DOHH2 (cell line): ENCODE data around the gene FEV.

Experiments used
- H3F3A ChIP-seq: fragments of 200-600 bp; sonication (generic), shearing (Covaris generic); 2 replicates; pipeline ENCODE4 v1.6.0; 2016; ENCODE audit warnings: antibody characterized with exemption, mild to moderate bottlenecking; ENCODE audit not compliant: control insufficient read depth, insufficient read depth
- H3K27ac ChIP-seq: fragments of 200-600 bp; sonication (generic); 2 replicates; pipeline ENCODE4 v1.5.1; 2014; ENCODE audit warnings: low read depth, mild to moderate bottlenecking, low read length, moderate library complexity
- H3K27me3 ChIP-seq: fragments of 200-600 bp; sonication (generic); 2 replicates; pipeline ENCODE4 v1.6.1; 2014; ENCODE audit warnings: mild to moderate bottlenecking, low read length, mixed read lengths; ENCODE audit not compliant: control insufficient read depth
- H3K36me3 ChIP-seq: fragments of 200-600 bp; sonication (generic); 2 replicates; pipeline ENCODE4 v1.6.1; 2014; ENCODE audit warnings: mild to moderate bottlenecking, low read length, moderate library complexity, mixed read lengths; ENCODE audit not compliant: control insufficient read depth
- H3K4me1 ChIP-seq: fragments of 200-600 bp; sonication (generic); 2 replicates; pipeline ENCODE4 v1.6.1; 2014; ENCODE audit warnings: mild to moderate bottlenecking, low read length, mixed read lengths; ENCODE audit not compliant: control insufficient read depth
- H3K4me2 ChIP-seq: fragments of 200-600 bp; sonication (generic); 2 replicates; pipeline ENCODE4 v1.6.0; 2014; ENCODE audit warnings: mild to moderate bottlenecking, low read length, moderate library complexity
- H3K4me3 ChIP-seq: fragments of 200-600 bp; sonication (generic); 2 replicates; pipeline ENCODE4 v1.5.1; 2014; ENCODE audit warnings: mild to moderate bottlenecking, low read length, mixed read lengths
- H3K79me2 ChIP-seq: fragments of 200-600 bp; sonication (generic); 2 replicates; pipeline ENCODE4 v1.6.1; 2014; ENCODE audit warnings: mild to moderate bottlenecking, low read length, mixed read lengths; ENCODE audit not compliant: control insufficient read depth
- H3K9me2 ChIP-seq: fragments of 200-600 bp; sonication (generic); replicated peaks from 2 replicates; pipeline ENCODE4 v1.6.1; 2014; ENCODE audit warnings: mild to moderate bottlenecking, low read length, mixed read lengths; ENCODE audit not compliant: control insufficient read depth
- H3K9me3 ChIP-seq: fragments of 200-600 bp; sonication (generic); 2 replicates; pipeline ENCODE4 v1.6.1; 2014; ENCODE audit warnings: antibody characterized with exemption, low read length, mixed read lengths; ENCODE audit not compliant: control insufficient read depth, insufficient read depth
- H4K20me1 ChIP-seq: fragments of 200-600 bp; sonication (generic); 2 replicates; pipeline ENCODE4 v1.6.0; 2014; ENCODE audit warnings: low read depth, mild to moderate bottlenecking, antibody characterized with exemption, low read length, moderate library complexity; ENCODE audit not compliant: control insufficient read depth, insufficient read depth
- CTCF ChIP-seq: fragments of 200-600 bp; sonication (generic); IDR thresholded peaks from one replicate; pipeline ENCODE4 v1.5.1; 2014; ENCODE audit warnings: antibody characterized with exemption, mild to moderate bottlenecking, low read depth, low read length; ENCODE audit not compliant: poor library complexity, severe bottlenecking
- EZH2phosphoT487 ChIP-seq: fragments of 200-600 bp; sonication (generic); IDR thresholded peaks from 2 replicates; pipeline ENCODE4 v1.6.1; 2017; ENCODE audit warnings: borderline replicate concordance, mild to moderate bottlenecking, antibody characterized with exemption, low read length, moderate library complexity, mixed read lengths

The FEV gene

GRCh38 chr2:219028141-219028540 lies 43.2 kb upstream of the FEV start:
- no peaks in the 10 kb centered on the region for H4K20me1 ChIP-seq
- no peaks in the 10 kb centered on the region for H3K79me2 ChIP-seq
- no peaks in the 10 kb centered on the region for H3K9me2 ChIP-seq
- no peaks in the 10 kb centered on the region for H3K36me3 ChIP-seq
- H3K4me2 ChIP-seq, result no peak overlapping the region
- no peaks in the 10 kb centered on the region for H3F3A ChIP-seq
- no peak overlapping the region for H3K27ac ChIP-seq
- H3K4me3 ChIP-seq, result no peak overlapping the region
- no peaks in the 10 kb centered on the region for H3K4me1 ChIP-seq
- no peaks in the 10 kb centered on the region for H3K9me3 ChIP-seq
- TF ChIP-seq EZH2phosphoT487, result no peak
- no peaks in the 10 kb centered on the region; the same call in 1 of the 2 replicates for H3K27me3 ChIP-seq

GRCh38 chr2:219027511-219028055 lies 42.6 kb upstream of the FEV start:
- Histone ChIP-seq H3K4me1 (no peaks in the 10 kb centered on the region), H3K4me3 (no peak overlapping the region), H3K27me3 (peaks cover 2% of the 10 kb centered on the region; the same call in 1 of the 2 replicates), H3K27ac (no peak overlapping the region), H3K79me2 (no peaks in the 10 kb centered on the region), H3F3A (no peaks in the 10 kb centered on the region), H3K9me2 (no peaks in the 10 kb centered on the region), H3K9me3 (no peaks in the 10 kb centered on the region), H4K20me1 (no peaks in the 10 kb centered on the region), H3K4me2 (no peak overlapping the region), H3K36me3 (no peaks in the 10 kb centered on the region)
- TF ChIP-seq EZH2phosphoT487 (no peak), CTCF (no peak)

GRCh38 chr2:219026946-219027345 lies 42.0 kb upstream of the FEV start:
- Histone ChIP-seq H3F3A (no peaks in the 10 kb centered on the region), H3K9me2 (no peaks in the 10 kb centered on the region), H3K79me2 (no peaks in the 10 kb centered on the region), H3K27me3 (peaks cover 2% of the 10 kb centered on the region; the same call in 1 of the 2 replicates), H3K4me1 (no peaks in the 10 kb centered on the region), H3K36me3 (no peaks in the 10 kb centered on the region), H3K4me3 (no peak overlapping the region), H4K20me1 (no peaks in the 10 kb centered on the region), H3K4me2 (no peak overlapping the region), H3K9me3 (no peaks in the 10 kb centered on the region), H3K27ac (no peak overlapping the region)
- no peak for TF ChIP-seq EZH2phosphoT487
- TF ChIP-seq CTCF, result no peak

- Histone ChIP-seq H3K4me2 (no peak overlapping the region), H3K27me3 (peaks cover 2% of the 10 kb centered on the region; the same call in 1 of the 2 replicates), H3K9me2 (no peaks in the 10 kb centered on the region), H4K20me1 (no peaks in the 10 kb centered on the region), H3F3A (no peaks in the 10 kb centered on the region), H3K79me2 (no peaks in the 10 kb centered on the region), H3K9me3 (no peaks in the 10 kb centered on the region), H3K4me1 (no peaks in the 10 kb centered on the region), H3K4me3 (no peak overlapping the region), H3K27ac (no peak overlapping the region), H3K36me3 (no peaks in the 10 kb centered on the region)
- TF ChIP-seq CTCF (no peak), EZH2phosphoT487 (no peak)
Observed at GRCh38 chr2:219025637-219026585, 40.9 kb upstream of the FEV start.
